Natural killer cell (primary cell): ENCODE results near the gene GTF2H4. TPM values are rescaled to one million over a fixed set of nuclear protein-coding genes. Genes with fewer than 3 reads are reported as not detected.
"Not testable (repeated sequence)": the region's sequence is repeated elsewhere in the genome, so short reads cannot be mapped to it uniquely, and the experiment has no call there.

Experiments used
- ATAC-seq, 3 donors: fragments of 150-1000 bp in 2 of 3; fragments of 200-7000 bp in 1 of 3; cut with Tn5 transposase; 1 replicate in 1 of 3; 2 replicates in 2 of 3; pipeline ENCODE4 v1.10.0; 2021; ENCODE audit warnings: mild to moderate bottlenecking in 2 of 3, moderate library complexity in 2 of 3
- DNase-seq, 2 donors: peaks; one replicate each; pipeline versions ENCODE4 v3.0.0 to v3.0.0-alpha.2; 2013 to 2021; ENCODE audit warnings: mixed read lengths in 1 of 2
- H3K27ac ChIP-seq: one replicate; pipeline ENCODE4 v1.5.1; 2013; ENCODE audit warnings: mild to moderate bottlenecking, low read length
- H3K27me3 ChIP-seq: one replicate; pipeline ENCODE4 v1.6.1; 2013; ENCODE audit warnings: low read length; ENCODE audit not compliant: control insufficient read depth, insufficient read depth
- H3K36me3 ChIP-seq: one replicate; pipeline ENCODE4 v1.6.1; 2013; ENCODE audit warnings: low read length; ENCODE audit not compliant: control insufficient read depth, insufficient read depth
- H3K4me1 ChIP-seq: one replicate; pipeline ENCODE4 v1.6.1; 2013; ENCODE audit warnings: low read length; ENCODE audit not compliant: control insufficient read depth, insufficient read depth
- H3K4me3 ChIP-seq: one replicate; pipeline ENCODE4 v1.5.1; 2013; ENCODE audit warnings: low read length
- H3K9me3 ChIP-seq: one replicate; pipeline ENCODE4 v1.6.1; 2013; ENCODE audit warnings: low read length; ENCODE audit not compliant: control insufficient read depth, insufficient read depth
- H3K27ac Mint-ChIP-seq, 2 donors: one replicate each; pipeline ENCODE4 v1.8.0; 2022; ENCODE audit warnings: mild to moderate bottlenecking in 2 of 2, mixed read lengths in 2 of 2, moderate library complexity in 1 of 2
- H3K27me3 Mint-ChIP-seq, 2 donors: one replicate each; pipeline ENCODE4 v1.8.0; 2022; ENCODE audit warnings: low read depth in 2 of 2, mixed read lengths in 2 of 2
- H3K36me3 Mint-ChIP-seq: one replicate; pipeline ENCODE4 v1.8.0; 2022; ENCODE audit warnings: mixed read lengths
- H3K4me1 Mint-ChIP-seq, 2 donors: one replicate each; pipeline ENCODE4 v1.8.0; 2022; ENCODE audit warnings: mixed read lengths in 2 of 2
- H3K4me3 Mint-ChIP-seq: one replicate; pipeline ENCODE4 v1.8.0; 2022; ENCODE audit warnings: mild to moderate bottlenecking, moderate library complexity, mixed read lengths
- H3K9me3 Mint-ChIP-seq, 2 donors: one replicate each; pipeline ENCODE4 v1.8.0; 2022; ENCODE audit warnings: mixed read lengths in 2 of 2
- WGBS: methylation state at CpG from one replicate; pipeline ENCODE4 v1.1.7; 2013; ENCODE audit warnings: missing lambda C conversion rate; ENCODE audit not compliant: insufficient coverage; 5-methylcytosine and 5-hydroxymethylcytosine counted together
- intact Hi-C: fragments of 100-400 bp; cut with micrococcal nuclease; formaldehyde crosslinking; loops from one replicate; pipeline ENCODE4 v1.14.2; 2022
- total RNA-seq, 4 donors: library from RNA; stranded (reverse); fragments of 120-200 nt in 1 of 4; gene quantifications; one replicate each; pipeline versions ENCODE4 v1.2.3 to v1.2.4, GENCODE V29; 2013 to 2022
- TF ChIP-seq, protein P1 (sequence below): fragments of 200-600 bp; IDR thresholded peaks from one replicate; pipeline ENCODE4 v1.8.0; 2022; ENCODE audit warnings: antibody characterized with exemption

Gene GTF2H4
- total RNA-seq: 10 to 100 TPM; 13.5 to 17.9 (median 15.7) TPM
- total RNA-seq (2013): 12.7 TPM

GRCh38 chr6:30907758-30908591, at the start of gene GTF2H4:
TSS of gene GTF2H4 (plus strand) at chr6:30908207.
- H3K27me3 ChIP-seq: no peaks in the 10 kb centered on the region
- peaks cover 11% of the 10 kb centered on the region for H3K36me3 ChIP-seq
- Mint-ChIP-seq H3K4me3 (peak within 1 kb of the TSS; percentile 99), H3K36me3 (no peaks in the 10 kb centered on the region), H3K4me1 (peaks cover 16 to 19% of the 10 kb centered on the region in 2 donors), H3K27me3 (no peaks in the 10 kb centered on the region), H3K9me3 (no peaks in the 10 kb centered on the region), H3K27ac (peak within 1 kb of the TSS; percentile 73 to 83)
- intact Hi-C loops: no loop called here
- DNase-seq (peak; percentile 79 to 97), ATAC-seq (peak; percentile 99 to 100 (median 99))
- peaks cover 15% of the 10 kb centered on the region for H3K4me1 ChIP-seq
- no peaks in the 10 kb centered on the region for H3K9me3 ChIP-seq
- TF ChIP-seq, protein P1, sequence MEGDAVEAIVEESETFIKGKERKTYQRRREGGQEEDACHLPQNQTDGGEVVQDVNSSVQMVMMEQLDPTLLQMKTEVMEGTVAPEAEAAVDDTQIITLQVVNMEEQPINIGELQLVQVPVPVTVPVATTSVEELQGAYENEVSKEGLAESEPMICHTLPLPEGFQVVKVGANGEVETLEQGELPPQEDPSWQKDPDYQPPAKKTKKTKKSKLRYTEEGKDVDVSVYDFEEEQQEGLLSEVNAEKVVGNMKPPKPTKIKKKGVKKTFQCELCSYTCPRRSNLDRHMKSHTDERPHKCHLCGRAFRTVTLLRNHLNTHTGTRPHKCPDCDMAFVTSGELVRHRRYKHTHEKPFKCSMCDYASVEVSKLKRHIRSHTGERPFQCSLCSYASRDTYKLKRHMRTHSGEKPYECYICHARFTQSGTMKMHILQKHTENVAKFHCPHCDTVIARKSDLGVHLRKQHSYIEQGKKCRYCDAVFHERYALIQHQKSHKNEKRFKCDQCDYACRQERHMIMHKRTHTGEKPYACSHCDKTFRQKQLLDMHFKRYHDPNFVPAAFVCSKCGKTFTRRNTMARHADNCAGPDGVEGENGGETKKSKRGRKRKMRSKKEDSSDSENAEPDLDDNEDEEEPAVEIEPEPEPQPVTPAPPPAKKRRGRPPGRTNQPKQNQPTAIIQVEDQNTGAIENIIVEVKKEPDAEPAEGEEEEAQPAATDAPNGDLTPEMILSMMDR: no peak
- no peak within 1 kb of the TSS for H3K27ac ChIP-seq
- 1% methylated on average over 49 of the region's 49 CpGs for WGBS
- peak within 1 kb of the TSS; percentile 67 for H3K4me3 ChIP-seq

GRCh38 chr6:30859726-30860125, 48.3 kb upstream of the GTF2H4 start:
- H3K9me3 Mint-ChIP-seq, H3K27ac ChIP-seq, DNase-seq, H3K36me3 Mint-ChIP-seq, H3K4me3 ChIP-seq, H3K27ac Mint-ChIP-seq, H3K4me3 Mint-ChIP-seq, ATAC-seq, H3K4me1 Mint-ChIP-seq, H3K4me1 ChIP-seq, intact Hi-C loops, H3K9me3 ChIP-seq, H3K36me3 ChIP-seq, H3K27me3 ChIP-seq: not testable (repeated sequence)
- 98% methylated on average over 4 of the region's 4 CpGs for WGBS
- peaks cover 14 to 17% of the 10 kb centered on the region in 2 donors for H3K27me3 Mint-ChIP-seq

DNA sequence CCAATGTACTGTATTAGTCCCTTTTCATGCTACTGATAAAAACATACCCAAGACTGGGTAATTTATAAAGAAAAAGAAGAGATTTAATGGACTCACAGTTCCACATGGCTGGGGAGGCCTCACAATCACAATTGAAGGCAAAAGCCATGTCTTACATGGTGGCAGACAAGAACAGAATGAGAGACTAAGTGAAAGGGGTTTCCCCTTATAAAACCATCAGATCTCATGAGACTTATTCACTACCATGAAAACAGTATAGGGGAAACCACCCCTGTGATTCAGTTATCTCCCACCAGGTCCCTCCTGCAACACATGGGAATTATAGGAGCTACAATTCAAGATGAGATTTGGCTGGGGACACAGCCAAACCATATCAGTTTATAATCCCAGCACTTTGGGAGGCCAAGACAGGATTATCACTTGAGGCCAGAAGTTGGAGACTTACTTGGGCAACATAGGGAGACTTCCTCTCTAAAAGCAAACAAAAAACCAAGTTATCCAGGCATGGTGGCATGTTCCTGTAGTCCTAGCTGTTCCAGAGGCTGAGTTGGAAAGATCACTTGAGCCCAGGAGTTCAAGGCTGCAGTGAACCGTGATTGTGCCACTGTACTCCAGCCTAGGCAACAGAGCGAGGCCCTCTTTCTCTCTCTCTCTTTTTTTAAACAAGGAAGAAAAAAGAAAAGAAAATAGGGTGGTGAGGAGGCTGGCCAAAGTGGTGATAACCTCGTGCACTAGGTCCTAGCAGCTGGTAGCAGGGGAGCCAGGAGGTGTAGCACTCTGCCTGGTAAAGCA, 46.6 kb upstream of the GTF2H4 start:
- no peaks in the 10 kb centered on the region for H3K4me1 Mint-ChIP-seq
- no peak for DNase-seq
- H3K4me1 ChIP-seq: no peaks in the 10 kb centered on the region

More for the DNA sequence above, 46.6 kb upstream of the GTF2H4 start:
- no peak overlapping the region for H3K4me3 ChIP-seq
- H3K27ac ChIP-seq: no peak overlapping the region
- H3K9me3 ChIP-seq: peaks cover 5% of the 10 kb centered on the region
- H3K27me3 ChIP-seq: no peaks in the 10 kb centered on the region
- ATAC-seq: no peak
- no peaks in the 10 kb centered on the region for H3K36me3 ChIP-seq
- Mint-ChIP-seq H3K27me3 (peaks cover 8 to 11% of the 10 kb centered on the region in 2 donors), H3K36me3 (no peaks in the 10 kb centered on the region), H3K9me3 (no peaks in the 10 kb centered on the region), H3K4me3 (no peak overlapping the region), H3K27ac (no peak overlapping the region)
- WGBS: 58% methylated on average over 2 of the region's 3 CpGs
- intact Hi-C loops: no loop called here
- TF ChIP-seq, protein P1: no peak
